WTC11 (cell line): ENCODE measurements around the gene USO1. TPM values are rescaled to one million over a fixed set of nuclear protein-coding genes. Genes with fewer than 3 reads are reported as not detected.

ENCODE experiments used
- ATAC-seq: fragments of 200-7000 bp; cut with Tn5 transposase; 2 replicates; pipeline ENCODE4 v1.10.0; 2021; ENCODE audit warnings: mild to moderate bottlenecking, moderate library complexity
- CTCF ChIA-PET: fragments of 300-600 bp; sonication (Branson Sonifier 250); formaldehyde crosslinking; loops from one replicate; lab custom pipeline; 2021; ENCODE audit warnings: antibody characterized with exemption; lab: Charles Lee
- POLR2A ChIA-PET: fragments of 350-600 bp; sonication (Branson Sonifier 250); formaldehyde crosslinking; loops from one replicate; lab custom pipeline; 2021; ENCODE audit warnings: antibody characterized with exemption; lab: Charles Lee
- DNase-seq: peaks from one replicate; pipeline ENCODE4 v3.0.0; 2021; ENCODE audit warnings: low spot score
- H3K27ac Mint-ChIP-seq: 2 replicates; pipeline ENCODE4 v1.8.0; 2021; ENCODE audit warnings: mixed read lengths
- H3K27me3 Mint-ChIP-seq: 2 replicates; pipeline ENCODE4 v1.8.0; 2021; ENCODE audit warnings: low read depth, mild to moderate bottlenecking, moderate library complexity, mixed read lengths
- H3K36me3 Mint-ChIP-seq: 2 replicates; pipeline ENCODE4 v1.8.0; 2021; ENCODE audit warnings: mixed read lengths
- H3K4me1 Mint-ChIP-seq: 2 replicates; pipeline ENCODE4 v1.8.0; 2022; ENCODE audit warnings: mixed read lengths
- H3K4me3 Mint-ChIP-seq: 2 replicates; pipeline ENCODE4 v1.8.0; 2021; ENCODE audit warnings: mild to moderate bottlenecking, moderate library complexity, mixed read lengths
- H3K9me3 Mint-ChIP-seq: 2 replicates; pipeline ENCODE4 v1.8.0; 2021; ENCODE audit warnings: mixed read lengths
- ATF3 ChIP-seq: sonication (generic); formaldehyde crosslinking; conservative IDR thresholded peaks from 2 replicates; pipeline ENCODE4 v1.8.1; 2022; ENCODE audit warnings: mild to moderate bottlenecking, missing genetic modification reagents
- ETV6 ChIP-seq: sonication (generic); formaldehyde crosslinking; IDR thresholded peaks from 2 replicates; pipeline ENCODE4 v1.8.1; 2022; ENCODE audit warnings: mild to moderate bottlenecking, missing genetic modification reagents
- FOXJ3 ChIP-seq: sonication (generic); formaldehyde crosslinking; IDR thresholded peaks from 2 replicates; pipeline ENCODE4 v1.9.0; 2021; ENCODE audit warnings: missing genetic modification reagents, mild to moderate bottlenecking, borderline replicate concordance
- GTF2I ChIP-seq: fragments of 250-450 bp; sonication (Bioruptor Pico); conservative IDR thresholded peaks from 2 replicates; pipeline ENCODE4 v1.4.0; 2021; ENCODE audit warnings: mild to moderate bottlenecking
- NR1H2 ChIP-seq: sonication (generic); formaldehyde crosslinking; IDR thresholded peaks from 2 replicates; pipeline ENCODE4 v1.9.0; 2021; ENCODE audit warnings: mild to moderate bottlenecking, moderate library complexity, missing genetic modification reagents
- NR2C2 ChIP-seq: sonication (generic); formaldehyde crosslinking; IDR thresholded peaks from 2 replicates; pipeline ENCODE4 v1.8.0; 2022; ENCODE audit warnings: mild to moderate bottlenecking, missing genetic modification reagents
- PRRX2 ChIP-seq: fragments of 250-450 bp; sonication (Bioruptor Pico); IDR thresholded peaks from 2 replicates; pipeline ENCODE4 v1.8.0; 2021; ENCODE audit warnings: mild to moderate bottlenecking
- TP53 ChIP-seq: sonication (generic); formaldehyde crosslinking; IDR thresholded peaks from 2 replicates; pipeline ENCODE4 v1.8.1; 2023; ENCODE audit warnings: mild to moderate bottlenecking, missing genetic modification reagents
- USF2 ChIP-seq: sonication (generic); formaldehyde crosslinking; IDR thresholded peaks from 2 replicates; pipeline ENCODE4 v1.8.1; 2023; ENCODE audit warnings: mild to moderate bottlenecking, missing genetic modification reagents, moderate library complexity
- ZNF121 ChIP-seq: sonication (generic); formaldehyde crosslinking; IDR thresholded peaks from 2 replicates; pipeline ENCODE4 v1.8.0; 2023; ENCODE audit warnings: missing genetic modification reagents
- ZNF423 ChIP-seq: fragments of 250-450 bp; sonication (Bioruptor Pico); IDR thresholded peaks from 2 replicates; pipeline ENCODE4 v2.1.2; 2022; ENCODE audit warnings: mild to moderate bottlenecking, moderate library complexity
- ZNF532 ChIP-seq: fragments of 250-450 bp; sonication (Bioruptor Pico); IDR thresholded peaks from 2 replicates; pipeline ENCODE4 v1.9.0; 2021; ENCODE audit warnings: mild to moderate bottlenecking, borderline replicate concordance
- ZNF671 ChIP-seq: fragments of 250-450 bp; sonication (Bioruptor Pico); IDR thresholded peaks from 2 replicates; pipeline ENCODE4 v1.8.0; 2021; ENCODE audit warnings: mild to moderate bottlenecking
- ZSCAN18 ChIP-seq: fragments of 250-450 bp; sonication (Bioruptor Pico); IDR thresholded peaks from 2 replicates; pipeline ENCODE4 v2.1.2; 2022; ENCODE audit warnings: mild to moderate bottlenecking, moderate library complexity
- total RNA-seq: library from RNA; stranded (reverse); gene quantifications from 3 replicates; pipeline ENCODE4 v1.2.3, GENCODE V29; 2021
- TF ChIP-seq, protein P1 (sequence below): sonication (generic); formaldehyde crosslinking; IDR thresholded peaks from 2 replicates; pipeline ENCODE4 v1.8.1; 2022; ENCODE audit warnings: mild to moderate bottlenecking, missing genetic modification reagents, moderate library complexity, borderline replicate concordance
- TF ChIP-seq, protein P2 (sequence below): fragments of 200-600 bp; IDR thresholded peaks from 2 replicates; pipeline ENCODE4 v1.8.0; 2022; ENCODE audit warnings: antibody characterized with exemption
- TF ChIP-seq, protein P3 (sequence below): sonication (generic); formaldehyde crosslinking; IDR thresholded peaks from 2 replicates; pipeline ENCODE4 v1.8.1; 2023; ENCODE audit warnings: mild to moderate bottlenecking, missing genetic modification reagents, moderate library complexity

USO1 gene
- total RNA-seq, 1 experiment from 2014 or later = 162 TPM

- POLR2A ChIA-PET = interaction anchor here (0.6 kb wide), 1 partner anchor 55 kb away, joined by 3 read pairs; no protein-coding TSS in a partner anchor
- H3K4me3 Mint-ChIP-seq = no peak overlapping the region
Observed at GRCh38 chr4:75696071-75696470, 28.3 kb upstream of the USO1 start.

More at GRCh38 chr4:75696071-75696470, 28.3 kb upstream of the USO1 start:
- TF ChIP-seq, protein P1, sequence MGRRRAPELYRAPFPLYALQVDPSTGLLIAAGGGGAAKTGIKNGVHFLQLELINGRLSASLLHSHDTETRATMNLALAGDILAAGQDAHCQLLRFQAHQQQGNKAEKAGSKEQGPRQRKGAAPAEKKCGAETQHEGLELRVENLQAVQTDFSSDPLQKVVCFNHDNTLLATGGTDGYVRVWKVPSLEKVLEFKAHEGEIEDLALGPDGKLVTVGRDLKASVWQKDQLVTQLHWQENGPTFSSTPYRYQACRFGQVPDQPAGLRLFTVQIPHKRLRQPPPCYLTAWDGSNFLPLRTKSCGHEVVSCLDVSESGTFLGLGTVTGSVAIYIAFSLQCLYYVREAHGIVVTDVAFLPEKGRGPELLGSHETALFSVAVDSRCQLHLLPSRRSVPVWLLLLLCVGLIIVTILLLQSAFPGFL = no peak
- no peak for TF ChIP-seq FOXJ3 (CRISPR knock-in tag)
- TF ChIP-seq GTF2I (CRISPR knock-in tag) = no peak
- TF ChIP-seq, protein P2, sequence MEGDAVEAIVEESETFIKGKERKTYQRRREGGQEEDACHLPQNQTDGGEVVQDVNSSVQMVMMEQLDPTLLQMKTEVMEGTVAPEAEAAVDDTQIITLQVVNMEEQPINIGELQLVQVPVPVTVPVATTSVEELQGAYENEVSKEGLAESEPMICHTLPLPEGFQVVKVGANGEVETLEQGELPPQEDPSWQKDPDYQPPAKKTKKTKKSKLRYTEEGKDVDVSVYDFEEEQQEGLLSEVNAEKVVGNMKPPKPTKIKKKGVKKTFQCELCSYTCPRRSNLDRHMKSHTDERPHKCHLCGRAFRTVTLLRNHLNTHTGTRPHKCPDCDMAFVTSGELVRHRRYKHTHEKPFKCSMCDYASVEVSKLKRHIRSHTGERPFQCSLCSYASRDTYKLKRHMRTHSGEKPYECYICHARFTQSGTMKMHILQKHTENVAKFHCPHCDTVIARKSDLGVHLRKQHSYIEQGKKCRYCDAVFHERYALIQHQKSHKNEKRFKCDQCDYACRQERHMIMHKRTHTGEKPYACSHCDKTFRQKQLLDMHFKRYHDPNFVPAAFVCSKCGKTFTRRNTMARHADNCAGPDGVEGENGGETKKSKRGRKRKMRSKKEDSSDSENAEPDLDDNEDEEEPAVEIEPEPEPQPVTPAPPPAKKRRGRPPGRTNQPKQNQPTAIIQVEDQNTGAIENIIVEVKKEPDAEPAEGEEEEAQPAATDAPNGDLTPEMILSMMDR = no peak
- no peak for TF ChIP-seq NR1H2 (CRISPR knock-in tag)
- TF ChIP-seq ATF3 (CRISPR knock-in tag) = no peak
- no peak for TF ChIP-seq ZNF671
- no peak for TF ChIP-seq NR2C2 (CRISPR knock-in tag)
- no peak for TF ChIP-seq PRRX2 (CRISPR knock-in tag)
- TF ChIP-seq ZSCAN18 (CRISPR knock-in tag) = no peak
- TF ChIP-seq ETV6 = no peak
- no peak for TF ChIP-seq USF2 (CRISPR knock-in tag)
- TF ChIP-seq ZNF532 (CRISPR knock-in tag) = no peak
- TF ChIP-seq ZNF423 (CRISPR knock-in tag) = no peak
- no peak for TF ChIP-seq TP53
- TF ChIP-seq ZNF121 = no peak
- TF ChIP-seq, protein P3, sequence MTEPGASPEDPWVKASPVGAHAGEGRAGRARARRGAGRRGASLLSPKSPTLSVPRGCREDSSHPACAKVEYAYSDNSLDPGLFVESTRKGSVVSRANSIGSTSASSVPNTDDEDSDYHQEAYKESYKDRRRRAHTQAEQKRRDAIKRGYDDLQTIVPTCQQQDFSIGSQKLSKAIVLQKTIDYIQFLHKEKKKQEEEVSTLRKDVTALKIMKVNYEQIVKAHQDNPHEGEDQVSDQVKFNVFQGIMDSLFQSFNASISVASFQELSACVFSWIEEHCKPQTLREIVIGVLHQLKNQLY = no peak
- DNase-seq (no peak), ATAC-seq (no peak)
- Mint-ChIP-seq H3K9me3 (no peaks in the 10 kb centered on the region), H3K36me3 (peaks cover 29% of the 10 kb centered on the region), H3K4me1 (peaks cover 37% of the 10 kb centered on the region), H3K27ac (0 out of 2 replicates have a peak overlapping the region, but pooled peaks have one; percentile 32), H3K27me3 (no peaks in the 10 kb centered on the region)
- CTCF ChIA-PET = no interaction called here
